Activated CD8-positive, alpha-beta memory T cell treated with anti-CD3 and anti-CD28 coated beads for 1 hour (primary cell): ENCODE measurements around the gene NISCH.
A peak's percentile ranks its signal among the peaks of the same experiment; 100 is the strongest.

Experiments
- DNase-seq, 2 donors: peaks; one replicate each; pipeline ENCODE4 v3.0.0-alpha.2; 2020; ENCODE audit warnings: low read depth in 1 of 2; ENCODE audit errors: extremely low read depth in 1 of 2

NISCH gene

DNA sequence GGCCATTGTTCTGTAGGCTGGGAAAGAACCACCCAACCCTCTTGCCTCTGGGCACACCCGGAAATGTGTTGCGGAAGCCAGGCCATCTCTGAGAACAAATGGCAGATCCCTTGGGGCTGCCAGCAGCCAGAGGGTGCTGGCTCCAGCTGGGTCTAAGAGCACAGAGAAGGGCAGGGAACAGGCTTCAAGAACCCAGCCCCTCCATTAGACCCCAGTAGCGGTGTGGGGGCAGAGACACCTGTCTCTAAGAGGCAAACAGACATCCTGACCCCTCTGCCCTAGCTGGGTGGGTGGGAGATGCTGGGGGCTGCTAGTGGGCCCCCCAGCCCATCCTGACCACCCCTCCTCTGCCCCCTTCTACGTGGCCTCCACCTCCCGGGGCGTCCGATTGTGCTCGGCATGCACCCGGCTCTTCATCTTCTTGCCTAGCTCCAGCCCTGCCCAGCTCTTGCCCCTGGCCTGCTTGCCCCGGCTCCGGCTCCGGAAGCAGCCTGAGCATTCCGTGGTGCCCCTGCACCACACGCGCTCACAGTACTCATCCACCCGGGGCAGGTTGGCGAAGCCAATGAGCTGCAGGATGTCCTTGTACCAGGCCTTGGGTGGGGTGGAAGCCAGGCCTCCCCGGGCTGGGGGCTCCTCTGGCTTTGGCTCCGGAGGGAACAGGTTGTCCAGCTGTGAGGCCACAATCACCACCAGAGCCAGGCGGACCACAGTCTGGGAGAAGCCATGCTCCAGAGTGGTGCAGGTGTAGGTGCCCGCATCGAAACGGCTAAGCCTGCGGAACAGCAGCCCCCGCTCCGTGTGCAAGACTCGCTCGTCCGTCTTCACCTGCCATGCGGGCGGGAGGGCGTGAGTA is 19.9 kb upstream of the NISCH start:
- DNase-seq = no peak

- DNase-seq = no peak
Measured at GRCh38 chr3:52436500-52437149, 18.8 kb upstream of the NISCH start.

DNA sequence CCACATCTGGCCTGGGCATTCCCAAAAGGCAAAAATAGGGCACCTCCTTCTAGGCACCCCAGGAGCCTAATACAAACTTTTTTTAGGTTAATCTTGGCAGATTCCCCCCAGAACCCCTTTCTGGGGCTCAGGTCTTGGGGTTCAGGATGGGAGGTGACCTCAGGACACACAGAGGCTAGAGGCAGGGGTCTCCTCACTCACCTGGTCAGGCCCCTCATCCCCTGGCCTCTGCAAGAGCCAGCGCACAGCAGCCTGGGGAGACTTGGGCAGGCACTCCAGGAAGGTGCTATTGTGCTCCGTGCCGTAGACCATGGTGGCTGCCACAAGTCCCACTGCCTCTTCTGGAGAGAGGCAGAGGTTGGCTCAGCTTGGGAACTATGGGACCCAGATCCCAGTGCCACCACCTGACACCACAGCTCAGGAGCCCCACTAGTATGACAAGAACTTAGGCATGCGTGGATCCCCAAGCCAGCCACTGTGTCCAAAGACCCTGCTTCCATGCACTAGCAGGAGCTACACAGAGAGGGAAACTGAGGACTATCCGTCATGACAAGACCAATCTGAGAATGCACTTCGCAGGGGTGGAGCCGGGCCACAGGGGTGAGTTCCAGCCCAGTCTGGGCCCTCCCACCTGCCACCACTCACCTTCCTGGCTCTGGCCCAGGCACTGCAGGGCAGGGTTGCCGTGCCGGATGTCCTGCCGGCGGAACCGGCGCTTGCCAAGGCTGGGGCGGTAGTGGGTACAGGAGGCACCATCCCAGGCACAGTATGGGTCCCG is 17.9 kb upstream of the NISCH start:
- no peak for DNase-seq

DNA sequence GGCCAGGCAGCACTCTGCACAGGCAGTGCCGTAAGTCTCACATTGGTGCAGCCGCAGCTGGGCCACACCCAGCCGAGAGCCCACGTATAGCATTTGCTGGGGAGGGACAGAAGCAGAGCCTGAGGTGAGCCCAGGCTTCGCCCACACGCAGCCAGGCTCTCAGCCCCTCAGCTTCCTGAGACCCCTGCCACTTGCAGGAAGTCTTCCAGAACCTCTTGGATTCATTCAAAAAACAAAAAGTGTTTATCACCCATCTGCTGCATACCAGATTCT is 17.4 kb upstream of the NISCH start:
- DNase-seq = no peak

- no peak for DNase-seq
Measured at GRCh38 chr3:52438579-52439425, 16.6 kb upstream of the NISCH start.

GRCh38 chr3:52439426-52440248 is 15.8 kb upstream of the NISCH start:
- no peak for DNase-seq

- no peak for DNase-seq
Measured at GRCh38 chr3:52440249-52440551, 15.2 kb upstream of the NISCH start.

GRCh38 chr3:52440671-52441070 is 14.7 kb upstream of the NISCH start:
- no peak for DNase-seq

- DNase-seq = no peak
Measured at GRCh38 chr3:52441091-52441771, 14.2 kb upstream of the NISCH start.

- DNase-seq = no peak
Measured at GRCh38 chr3:52441772-52442332, 13.6 kb upstream of the NISCH start.

GRCh38 chr3:52442409-52443267 is 12.8 kb upstream of the NISCH start:
- no peak for DNase-seq

- no peak for DNase-seq
Measured at GRCh38 chr3:52443268-52443610, 12.2 kb upstream of the NISCH start.

- DNase-seq = no peak
Measured at GRCh38 chr3:52443791-52444687, 11.4 kb upstream of the NISCH start.

- DNase-seq = peak; percentile 27 to 46
Measured at GRCh38 chr3:52444860-52445793, 10.3 kb upstream of the NISCH start, which contains the start of gene SEMA3G. SEMA3G (minus strand) TSS chr3:52445103; CDS start chr3:52445027, 76 bp downstream.

DNA sequence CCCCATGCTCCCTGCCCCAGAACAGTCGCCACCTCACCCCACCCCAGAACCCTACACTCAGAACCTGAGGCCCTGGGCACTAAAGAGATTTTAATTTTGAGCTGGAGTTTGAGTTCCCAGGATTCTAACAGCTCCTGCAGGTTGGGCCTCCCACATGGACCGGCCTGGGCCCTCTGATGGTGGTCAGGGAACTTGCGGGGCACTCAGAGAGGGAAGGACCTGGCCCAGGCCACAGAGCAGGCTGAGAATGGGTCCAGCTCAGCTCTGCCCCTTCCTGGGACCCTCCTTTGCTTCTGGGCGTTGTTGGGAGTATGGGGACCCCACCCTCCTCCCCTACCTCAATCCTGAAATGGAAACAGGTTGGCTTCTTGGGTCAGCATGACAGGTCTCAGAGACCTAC is 9.4 kb upstream of the NISCH start:
- DNase-seq = no peak
